Lower leg skin (tissue), 4 donors: ENCODE data around the gene OTUB1. TPM values are rescaled to one million over a fixed set of nuclear protein-coding genes. Genes with fewer than 3 reads are reported as not detected.

Experiments
- DNase-seq, 2 donors: peaks; one replicate each; pipeline ENCODE4 v3.0.0-alpha.2; 2019; ENCODE audit warnings: low spot score in 2 of 2
- H3K4me3 ChIP-seq: fragments of 200-600 bp; sonication (generic); 2 replicates; pipeline ENCODE4 v1.5.1; 2017; ENCODE audit warnings: mild to moderate bottlenecking, low read depth; ENCODE audit not compliant: poor library complexity, severe bottlenecking
- CTCF ChIP-seq, 3 donors: fragments of 450-650 bp; IDR thresholded peaks; one replicate each; pipeline ENCODE4 v1.5.1; 2016; ENCODE audit warnings: antibody characterized with exemption in 3 of 3, mild to moderate bottlenecking in 3 of 3, moderate library complexity in 2 of 3
- POLR2A ChIP-seq, 2 donors: fragments of 450-650 bp; IDR thresholded peaks; one replicate each; pipeline ENCODE4 v1.6.1; 2016 to 2017; ENCODE audit warnings: antibody characterized with exemption in 2 of 2, mild to moderate bottlenecking in 1 of 2, moderate library complexity in 1 of 2
- WGBS, 2 donors: methylation state at CpG; one replicate each; pipeline ENCODE4 v1.1.5; 2018; 5-methylcytosine and 5-hydroxymethylcytosine counted together
- intact Hi-C: fragments of 100-400 bp; cut with DNase I; formaldehyde crosslinking; loops from one replicate; pipeline ENCODE4 v1.15.0; 2023; ENCODE audit warnings: low total_unique reads
- total RNA-seq, 4 donors: library from RNA; depleted of rRNA; stranded (reverse); fragments of >200 nt; gene quantifications; one replicate each; pipeline ENCODE4 v1.1.0, GENCODE V29; 2016

OTUB1 gene
- total RNA-seq, 4 donors from 2014 or later = 48.8 to 94.8 (median 81.7) TPM

GRCh38 chr11:63940786-63941185 lies 45.5 kb upstream of the OTUB1 start:
- 72 to 78% methylated on average over 6 of the region's 6 CpGs for WGBS, 2 donors
- intact Hi-C loops = loop anchor here (10.0 kb wide), 1 partner anchor 176 kb away; the partner anchor contains the start of gene ZFTA
- no peak for DNase-seq
- no peak for TF ChIP-seq CTCF (IDR thresholded peaks at IDR 0.05)
- TF ChIP-seq POLR2A (IDR thresholded peaks at IDR 0.05) = no peak
- H3K4me3 ChIP-seq = no peak overlapping the region

- no peak for TF ChIP-seq CTCF (IDR thresholded peaks at IDR 0.05)
- no peak for TF ChIP-seq POLR2A (IDR thresholded peaks at IDR 0.05)
- 79 to 84% methylated on average over 4 of the region's 4 CpGs for WGBS, 2 donors
- H3K4me3 ChIP-seq = no peak overlapping the region
- intact Hi-C loops = loop anchor here (10.0 kb wide), 1 partner anchor 177 kb away; the partner anchor contains the start of gene ZFTA
- DNase-seq = no peak
Observed at GRCh38 chr11:63941901-63942300, 44.3 kb upstream of the OTUB1 start.

GRCh38 chr11:63942803-63943202 lies 43.4 kb upstream of the OTUB1 start:
- intact Hi-C loops = loop anchor here (10.0 kb wide), 1 partner anchor 178 kb away; the partner anchor contains the start of gene ZFTA
- DNase-seq = no peak
- H3K4me3 ChIP-seq = no peak overlapping the region
- 80 to 83% methylated on average over 3 of the region's 3 CpGs for WGBS, 2 donors
- TF ChIP-seq POLR2A (IDR thresholded peaks at IDR 0.05) (no peak), CTCF (IDR thresholded peaks at IDR 0.05) (no peak)

GRCh38 chr11:63944987-63945386 lies 41.3 kb upstream of the OTUB1 start:
- H3K4me3 ChIP-seq = no peak overlapping the region
- TF ChIP-seq POLR2A (IDR thresholded peaks at IDR 0.05) = no peak
- TF ChIP-seq CTCF (IDR thresholded peaks at IDR 0.05) = no peak
- 48 to 49% methylated on average over 5 to 8 of the region's 8 CpGs for WGBS, 2 donors
- intact Hi-C loops = loop anchor here (2.0 to 10.0 kb wide), 2 partner anchors 108 to 180 kb away; partner anchors contain the start of gene ZFTA
- DNase-seq = no peak

GRCh38 chr11:63945477-63946163 lies 40.6 kb upstream of the OTUB1 start:
- no peak overlapping the region for H3K4me3 ChIP-seq

More at GRCh38 chr11:63945477-63946163, 40.6 kb upstream of the OTUB1 start:
- peak in 1 of 3 donors; percentile 73 for TF ChIP-seq CTCF (IDR thresholded peaks at IDR 0.05)
- no peak for TF ChIP-seq POLR2A (IDR thresholded peaks at IDR 0.05)
- intact Hi-C loops = loop anchor here (2.0 to 10.0 kb wide), 2 partner anchors 109 to 181 kb away; partner anchors contain the start of gene ZFTA
- WGBS, 2 donors = 25 to 31% methylated on average over 14 of the region's 14 CpGs
- DNase-seq = peak; percentile 77 to 93
